Glomerular endothelial cell (primary cell): ENCODE data around the gene KIAA0513. TPM values are rescaled to one million over a fixed set of nuclear protein-coding genes. Genes with fewer than 3 reads are reported as not detected.

Experiments
- DNase-seq: peaks from one replicate; pipeline ENCODE4 v3.0.0-alpha.2; 2011; ENCODE audit warnings: low read depth, low spot score; ENCODE audit errors: extremely low read depth
- total RNA-seq: library from RNA; depleted of rRNA; stranded (reverse); fragments of >200 nt; gene quantifications from 2 replicates; pipeline ENCODE4 v1.2.3, GENCODE V29; 2015

The KIAA0513 gene
- total RNA-seq, 1 donor from 2014 or later = 6.2 TPM

- DNase-seq = no peak
Observed at GRCh38 chr16:85084841-85085510, 57.4 kb downstream of the KIAA0513 start.

- DNase-seq = no peak
Observed at GRCh38 chr16:85085721-85086120, 58.1 kb downstream of the KIAA0513 start.

GRCh38 chr16:85086347-85087291, 59.0 kb downstream of the KIAA0513 start:
- DNase-seq = peak; percentile 1

- no peak for DNase-seq
Observed at GRCh38 chr16:85087899-85088569, 60.4 kb downstream of the KIAA0513 start.

- no peak for DNase-seq
Observed at GRCh38 chr16:85088570-85089199, 61.1 kb downstream of the KIAA0513 start.

- DNase-seq = no peak
Observed at GRCh38 chr16:85089525-85089924, 61.9 kb downstream of the KIAA0513 start.

- no peak for DNase-seq
Observed at GRCh38 chr16:85090181-85090580, 62.6 kb downstream of the KIAA0513 start.

GRCh38 chr16:85090873-85091521, 63.4 kb downstream of the KIAA0513 start:
- no peak for DNase-seq

GRCh38 chr16:85091522-85091910, 63.9 kb downstream of the KIAA0513 start:
- DNase-seq = no peak

GRCh38 chr16:85092309-85092708, 64.7 kb downstream of the KIAA0513 start:
- no peak for DNase-seq

GRCh38 chr16:85092851-85093250, 65.3 kb downstream of the KIAA0513 start:
- no peak for DNase-seq

- no peak for DNase-seq
Observed at GRCh38 chr16:85093705-85094104, 66.1 kb downstream of the KIAA0513 start.

- DNase-seq = no peak
Observed at GRCh38 chr16:85094176-85094805, 66.7 kb downstream of the KIAA0513 start.

GRCh38 chr16:85094812-85095211, 67.2 kb downstream of the KIAA0513 start:
- no peak for DNase-seq

GRCh38 chr16:85096921-85097320, 69.3 kb downstream of the KIAA0513 start:
- no peak for DNase-seq

GRCh38 chr16:85098565-85098964, 71.0 kb downstream of the KIAA0513 start:
- no peak for DNase-seq

GRCh38 chr16:85100265-85100664, 72.7 kb downstream of the KIAA0513 start:
- DNase-seq = no peak

GRCh38 chr16:85101956-85102630, 74.5 kb downstream of the KIAA0513 start:
- DNase-seq = no peak
